ENCODE measurements around the gene FIP1L1.

DNA sequence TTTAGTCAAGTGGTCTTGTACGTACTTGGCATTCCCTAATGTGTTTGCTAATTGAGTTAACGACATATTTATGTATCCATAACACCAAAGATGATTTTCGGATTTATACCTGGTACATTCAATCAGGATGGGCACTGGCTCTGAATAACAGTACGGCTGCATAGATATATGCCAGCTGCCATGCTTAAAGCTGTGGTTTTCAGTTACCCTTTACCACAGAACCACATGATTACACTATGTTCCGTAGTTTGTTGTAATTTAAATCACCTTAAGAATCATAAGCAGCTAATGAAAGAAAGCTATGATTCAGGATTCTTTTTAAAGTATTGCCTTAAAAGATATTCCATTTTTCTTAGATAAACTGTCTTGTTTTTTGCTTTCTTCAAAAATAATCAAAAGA lies 53.6 kb downstream of the FIP1L1 start:
- TF ChIP-seq POLR2A (IDR thresholded peaks at IDR 0.05; ENCODE audit: low read depth, low read length), result no peak
- no peak for TF ChIP-seq SMC3 (IDR thresholded peaks at IDR 0.05; ENCODE audit: low read depth, low read length)
